Inflammatory macrophage (primary cell): ENCODE results near the gene CSNK1A1L.

Experiments used
- DNase-seq, 2 donors: peaks; one replicate each; pipeline ENCODE4 v3.0.0-alpha.2; 2020 to 2022
- total RNA-seq, 18 experiments: gene quantifications; one replicate each; lab custom pipeline; 2026; ENCODE audit warnings: mixed read lengths in 6 of 18, inconsistent platforms in 2 of 18; lab: John Stamatoyannopoulos, UW

The CSNK1A1L gene
- total RNA-seq, result 0 to 0.28 (median 0.06) reads per million in 18 experiments

- DNase-seq, result no peak
Measured at GRCh38 chr13:37105251-37105714, at the start of gene CSNK1A1L. TSS of gene CSNK1A1L (minus strand) at chr13:37105664. CDS start at chr13:37105256, 408 bp downstream.

- DNase-seq, result no peak
Measured at GRCh38 chr13:37149380-37149779, 43.9 kb upstream of the CSNK1A1L start.

GRCh38 chr13:37148501-37148900, 43.0 kb upstream of the CSNK1A1L start:
- DNase-seq, result no peak

GRCh38 chr13:37144661-37145060, 39.2 kb upstream of the CSNK1A1L start:
- no peak for DNase-seq

- DNase-seq, result no peak
Measured at GRCh38 chr13:37143911-37144310, 38.4 kb upstream of the CSNK1A1L start.

GRCh38 chr13:37142877-37143276, 37.4 kb upstream of the CSNK1A1L start:
- DNase-seq, result no peak

GRCh38 chr13:37141011-37141410, 35.5 kb upstream of the CSNK1A1L start:
- no peak for DNase-seq

GRCh38 chr13:37139356-37139755, 33.9 kb upstream of the CSNK1A1L start:
- DNase-seq, result no peak

GRCh38 chr13:37138926-37139325, 33.5 kb upstream of the CSNK1A1L start:
- no peak for DNase-seq

- DNase-seq, result no peak
Measured at GRCh38 chr13:37138169-37138568, 32.7 kb upstream of the CSNK1A1L start.

GRCh38 chr13:37136633-37137032, 31.2 kb upstream of the CSNK1A1L start:
- DNase-seq, result no peak

GRCh38 chr13:37136187-37136586, 30.7 kb upstream of the CSNK1A1L start:
- no peak for DNase-seq

- DNase-seq, result no peak
Measured at GRCh38 chr13:37134411-37135041, 29.1 kb upstream of the CSNK1A1L start.

- DNase-seq, result no peak
Measured at GRCh38 chr13:37132211-37132610, 26.7 kb upstream of the CSNK1A1L start.

GRCh38 chr13:37131092-37131491, 25.6 kb upstream of the CSNK1A1L start:
- DNase-seq, result no peak

GRCh38 chr13:37129866-37130265, 24.4 kb upstream of the CSNK1A1L start:
- no peak for DNase-seq

GRCh38 chr13:37127691-37128241, 22.3 kb upstream of the CSNK1A1L start:
- no peak for DNase-seq

GRCh38 chr13:37123337-37123736, 17.9 kb upstream of the CSNK1A1L start:
- no peak for DNase-seq

GRCh38 chr13:37118016-37118415, 12.6 kb upstream of the CSNK1A1L start:
- no peak for DNase-seq

GRCh38 chr13:37114250-37114649, 8.8 kb upstream of the CSNK1A1L start:
- DNase-seq, result no peak

- DNase-seq, result no peak
Measured at GRCh38 chr13:37113534-37113933, 8.1 kb upstream of the CSNK1A1L start.

- DNase-seq, result no peak
Measured at GRCh38 chr13:37109051-37109678, 3.7 kb upstream of the CSNK1A1L start.

- DNase-seq, result no peak
Measured at GRCh38 chr13:37107868-37108267, 2.4 kb upstream of the CSNK1A1L start.

- no peak for DNase-seq
Measured at GRCh38 chr13:37107456-37107855, 2.0 kb upstream of the CSNK1A1L start.
